ENCODE measurements around the gene PRX. TPM values are rescaled to one million over a fixed set of nuclear protein-coding genes. Genes with fewer than 3 reads are reported as not detected.

PRX gene
- total RNA-seq, 1 donor from 2014 or later = 3.3 TPM

Small RNA genes within 50 kb of the gene (microRNA-seq; reads per million reads assigned to microRNA genes)
- not detected for gene MIR6796

Other genes starting within 250 kb of the PRX start
- 17.1 TPM for gene MAP3K10, start 222.0 kb downstream of the PRX start, total RNA-seq
- not detected for gene TTC9B, start 195.0 kb downstream of the PRX start, total RNA-seq
- 0.30 TPM for gene CCNP, start 186.7 kb downstream of the PRX start, total RNA-seq
- gene AKT2, start 128.0 kb downstream of the PRX start, total RNA-seq = 107 TPM
- 166 TPM for gene C19orf47, start 65.0 kb downstream of the PRX start, total RNA-seq
- gene PLD3, start 64.7 kb downstream of the PRX start, total RNA-seq = 156 TPM
- gene HIPK4, start 23.2 kb downstream of the PRX start, total RNA-seq = not detected
- gene SERTAD1, start 12.6 kb upstream of the PRX start, total RNA-seq = 9.2 TPM
- 16.2 TPM for gene SERTAD3, start 31.0 kb upstream of the PRX start, total RNA-seq
- gene BLVRB, start 52.4 kb upstream of the PRX start, total RNA-seq = 91.3 TPM
- gene SPTBN4, start 53.6 kb upstream of the PRX start, total RNA-seq = 6.1 TPM
- 14.8 TPM for gene SHKBP1, start 163.5 kb upstream of the PRX start, total RNA-seq
- gene LTBP4, start 188.0 kb upstream of the PRX start, total RNA-seq = 260 TPM